Measurements from ENCODE around the gene PIH1D1. TPM values are rescaled to one million over a fixed set of nuclear protein-coding genes. Genes with fewer than 3 reads are reported as not detected.

The PIH1D1 gene
- total and polyA plus RNA-seq, 2 of the 13 experiments (the other 11 are each of a cell fraction or from before 2014, with no cell fraction given), result 110 to 137 TPM

GRCh38 chr19:49427855-49428546, 23.6 kb downstream of the PIH1D1 start (continued):
- no peak for TF ChIP-seq ZNF704 (CRISPR knock-in tag; IDR thresholded peaks at IDR 0.05; ENCODE audit: borderline replicate concordance)
- TF ChIP-seq ZNF839 (CRISPR knock-in tag; IDR thresholded peaks at IDR 0.05; ENCODE audit: borderline replicate concordance), result no peak
- TF ChIP-seq ATF6 (CRISPR knock-in tag; conservative IDR thresholded peaks at IDR 0.05), result no peak
- no peak for TF ChIP-seq ZNF678 (CRISPR knock-in tag; IDR thresholded peaks at IDR 0.05)
- TF ChIP-seq U2AF1 (optimal IDR thresholded peaks at IDR 0.05; ENCODE audit: low read depth, low read length), result no peak
- no peak for TF ChIP-seq TARDBP (CRISPR knock-in tag; IDR thresholded peaks at IDR 0.05)
- no peak for TF ChIP-seq SIX4 (CRISPR knock-in tag; IDR thresholded peaks at IDR 0.05)
- no peak for TF ChIP-seq U2AF2 (IDR thresholded peaks at IDR 0.05; ENCODE audit: low read depth, low read length)
- no peak for TF ChIP-seq REXO4 (CRISPR knock-in tag; IDR thresholded peaks at IDR 0.05; ENCODE audit: borderline replicate concordance)
- TF ChIP-seq ZBTB49 (CRISPR knock-in tag; IDR thresholded peaks at IDR 0.05; ENCODE audit: borderline replicate concordance), result no peak
- no peak for TF ChIP-seq RAD51 (IDR thresholded peaks at IDR 0.05; ENCODE audit: borderline replicate concordance)
- TF ChIP-seq MEF2D (CRISPR knock-in tag; IDR thresholded peaks at IDR 0.05), result no peak
- 0 out of 2 replicates have a peak, but pooled peaks have one; percentile 52 for TF ChIP-seq MTF2 (CRISPR knock-in tag; IDR thresholded peaks at IDR 0.05; ENCODE audit: borderline replicate concordance)
- TF ChIP-seq SMAD3 (CRISPR knock-in tag; IDR thresholded peaks at IDR 0.05), result no peak
- TF ChIP-seq ZFP37 (CRISPR knock-in tag; IDR thresholded peaks at IDR 0.05; ENCODE audit: borderline replicate concordance), result no peak
- TF ChIP-seq SNRNP70 (IDR thresholded peaks at IDR 0.05; ENCODE audit: low read depth, low read length), result no peak
- no peak for TF ChIP-seq ZMYM3 (CRISPR knock-in tag; IDR thresholded peaks at IDR 0.05)
- TF ChIP-seq TMF1 (CRISPR knock-in tag; IDR thresholded peaks at IDR 0.05; ENCODE audit: low read depth), result no peak
- no peak for TF ChIP-seq FOSL2 (CRISPR knock-in tag; IDR thresholded peaks at IDR 0.05)
- TF ChIP-seq KLF15 (CRISPR knock-in tag; IDR thresholded peaks at IDR 0.05; ENCODE audit: borderline replicate concordance), result no peak
- TF ChIP-seq ETV5 (CRISPR knock-in tag; IDR thresholded peaks at IDR 0.05; ENCODE audit: borderline replicate concordance), result peak; percentile 16; the same call in 1 of the 2 replicates
- TF ChIP-seq TIGD3 (CRISPR knock-in tag; IDR thresholded peaks at IDR 0.05; ENCODE audit: borderline replicate concordance), result no peak
- no peak for TF ChIP-seq HMG20B (CRISPR knock-in tag; conservative IDR thresholded peaks at IDR 0.05)
- TF ChIP-seq ZNF572 (CRISPR knock-in tag; IDR thresholded peaks at IDR 0.05), result no peak
